Medulla oblongata (tissue), 1 donor: ENCODE measurements around the gene MAN1B1.

Experiments used
- DNase-seq: peaks from one replicate; pipeline ENCODE4 v3.0.0-alpha.2; 2015; ENCODE audit errors: extremely low spot score

The MAN1B1 gene

DNA sequence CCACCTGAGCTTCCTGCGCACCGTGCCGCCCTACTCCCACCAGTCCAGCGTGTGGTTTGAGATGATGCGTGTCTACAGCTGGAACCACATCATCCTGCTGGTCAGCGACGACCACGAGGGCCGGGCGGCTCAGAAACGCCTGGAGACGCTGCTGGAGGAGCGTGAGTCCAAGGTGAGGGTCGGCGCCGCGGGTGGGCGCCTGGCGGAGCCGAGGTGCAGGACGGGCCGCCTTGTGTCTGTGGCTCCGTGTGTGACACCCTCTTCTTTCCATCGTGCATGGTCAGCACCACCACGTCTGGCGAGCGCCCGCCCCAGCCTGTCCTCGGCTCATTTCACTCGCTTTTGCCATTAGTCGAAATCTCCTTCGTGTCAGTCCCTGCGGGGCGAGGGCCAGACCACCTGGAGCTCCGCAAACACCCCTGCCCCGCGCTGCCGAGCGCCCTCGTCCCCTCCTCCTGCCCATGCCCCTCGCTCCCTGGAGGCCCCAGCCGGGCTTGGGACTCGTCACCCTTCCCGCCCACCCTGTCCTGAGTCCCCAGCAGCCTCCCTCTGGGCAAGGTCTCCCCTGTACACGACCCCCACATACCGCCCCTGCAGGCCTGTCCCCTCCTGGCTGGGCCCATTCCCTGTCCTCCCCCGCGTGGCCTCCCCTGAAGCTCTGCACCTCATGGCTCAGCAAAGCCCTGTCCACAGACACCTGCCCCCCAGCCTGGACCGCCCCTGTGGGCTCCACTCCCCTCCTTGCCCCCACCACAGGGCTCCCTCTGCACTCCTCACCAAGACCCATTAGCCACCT, 59.1 kb downstream of the MAN1B1 start:
- no peak for DNase-seq

DNA sequence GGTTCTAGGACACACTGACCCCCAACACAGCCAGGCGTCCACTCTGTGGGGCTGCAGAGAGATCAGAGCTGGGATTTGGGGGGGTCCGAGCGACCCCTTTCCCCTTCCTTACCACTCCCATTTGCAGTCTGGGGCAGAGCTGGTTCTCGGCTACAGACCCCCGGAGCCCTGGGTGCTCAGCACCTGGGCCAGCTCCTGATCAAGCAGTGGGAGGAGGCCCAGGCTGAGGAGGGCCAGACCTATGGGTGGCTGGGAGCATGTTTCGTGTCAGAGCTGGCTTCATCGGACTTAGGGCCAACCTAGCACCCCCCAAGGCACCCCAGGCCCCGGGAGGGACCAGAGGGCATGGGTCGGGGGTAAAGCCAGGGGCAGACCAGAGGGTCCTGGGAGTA, 59.7 kb downstream of the MAN1B1 start:
- DNase-seq: no peak

DNA sequence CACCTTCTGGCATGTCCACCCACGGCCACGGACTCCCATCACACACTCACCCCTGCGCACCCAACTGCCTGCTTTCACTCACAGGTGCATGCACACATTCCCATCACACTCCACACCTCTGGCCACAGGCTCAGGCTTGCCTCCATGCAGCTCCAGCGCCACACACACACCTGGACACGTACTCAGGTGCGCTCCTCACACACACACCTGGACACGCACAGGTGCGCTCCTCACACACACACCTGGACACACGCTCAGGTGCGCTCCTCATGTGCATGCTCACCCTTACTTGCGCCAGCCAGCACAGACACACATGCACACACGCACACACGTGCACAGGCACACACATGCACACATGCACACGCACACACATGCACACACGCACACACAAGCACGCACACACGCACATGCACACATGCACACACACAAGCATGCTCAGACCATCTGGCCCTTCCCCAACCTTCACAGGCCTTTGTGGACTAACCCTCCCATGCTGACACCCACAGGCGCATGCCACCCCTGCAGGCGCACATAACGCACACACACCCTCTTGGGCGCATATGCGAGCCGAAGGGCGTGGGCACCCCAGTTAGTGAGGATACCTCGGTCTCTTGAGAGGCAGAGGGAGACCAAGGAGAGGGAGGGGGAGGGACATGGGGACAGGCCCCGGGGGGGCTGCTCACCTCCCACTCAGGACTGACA, 60.5 kb downstream of the MAN1B1 start:
- no peak for DNase-seq

DNA sequence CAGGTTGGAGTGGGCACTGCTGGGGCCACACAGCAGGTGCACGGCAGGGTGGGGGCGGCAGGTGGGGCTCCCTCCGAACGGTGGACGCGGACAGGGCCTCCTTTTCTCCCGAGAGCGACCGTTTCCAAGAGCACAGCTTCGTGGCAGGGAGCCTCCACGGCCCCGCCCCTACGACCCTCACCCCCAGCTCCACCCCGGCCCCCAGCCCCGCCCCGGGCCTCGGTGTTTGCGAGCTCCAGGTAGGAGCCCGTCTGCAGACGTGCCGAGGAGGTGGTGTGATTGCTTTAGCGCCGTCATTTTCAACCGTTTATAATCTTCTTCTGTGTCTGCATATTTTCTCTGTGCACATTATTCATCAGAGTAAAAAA, 61.0 kb downstream of the MAN1B1 start:
- no peak for DNase-seq

DNA sequence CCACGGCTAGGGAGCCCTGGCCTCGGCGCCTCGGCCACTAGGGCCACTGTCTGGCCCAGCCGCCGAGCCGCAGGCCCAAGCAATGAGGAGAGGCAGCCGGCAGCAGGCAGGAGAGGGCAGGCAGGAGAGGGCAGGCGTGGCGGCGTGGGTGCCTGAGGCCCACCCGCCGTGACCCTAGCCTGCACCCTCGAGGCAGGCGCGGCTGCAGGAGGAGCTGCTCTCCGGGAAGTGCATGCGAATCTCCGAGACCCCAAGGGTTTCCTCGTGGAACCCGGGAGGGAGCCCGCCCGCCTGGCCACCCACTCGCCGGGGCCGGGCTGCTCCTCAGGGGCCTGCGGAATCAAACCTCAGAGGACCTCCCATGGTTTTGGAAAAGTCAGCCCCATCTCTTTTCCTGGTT, 61.5 kb downstream of the MAN1B1 start:
- no peak for DNase-seq

DNA sequence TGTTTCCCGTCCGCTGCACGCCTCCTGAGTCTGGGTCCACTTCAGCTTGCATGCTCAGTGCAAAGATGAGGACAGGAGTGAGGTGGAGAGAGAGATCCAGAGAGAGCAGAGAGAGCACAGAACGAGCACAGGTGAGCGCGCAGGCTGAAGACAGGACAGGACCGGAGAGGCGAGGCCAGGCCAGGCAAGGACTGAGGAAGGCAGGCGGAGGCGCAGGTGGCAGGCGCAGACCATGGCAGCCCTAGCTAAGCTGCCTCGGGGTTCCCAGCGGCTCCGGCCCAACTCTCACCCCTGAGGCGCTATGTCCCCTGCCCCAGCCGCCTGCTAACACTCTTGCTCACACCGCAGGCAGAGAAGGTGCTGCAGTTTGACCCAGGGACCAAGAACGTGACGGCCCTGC, 61.9 kb downstream of the MAN1B1 start:
- no peak for DNase-seq

DNA sequence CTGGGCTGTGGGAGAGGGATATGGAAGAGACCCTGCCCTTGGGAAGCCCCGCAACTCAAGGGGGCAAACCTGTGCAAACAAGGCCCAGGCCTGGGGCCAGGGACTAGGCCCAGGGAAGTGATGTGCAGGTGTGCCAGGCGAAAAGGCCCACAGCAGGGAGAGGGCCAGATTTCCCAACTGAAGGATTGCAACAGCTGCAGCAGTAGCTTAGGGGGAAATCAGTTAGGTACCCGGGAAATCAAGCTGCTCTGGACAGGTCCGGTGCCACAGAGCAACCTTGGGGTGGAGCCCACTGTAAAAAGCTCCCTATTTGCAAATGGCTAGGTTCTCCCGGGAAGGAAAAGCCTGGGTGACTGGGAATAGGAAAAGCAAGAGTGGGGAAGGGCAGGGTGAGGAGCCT, 62.6 kb downstream of the MAN1B1 start:
- DNase-seq: no peak

DNA sequence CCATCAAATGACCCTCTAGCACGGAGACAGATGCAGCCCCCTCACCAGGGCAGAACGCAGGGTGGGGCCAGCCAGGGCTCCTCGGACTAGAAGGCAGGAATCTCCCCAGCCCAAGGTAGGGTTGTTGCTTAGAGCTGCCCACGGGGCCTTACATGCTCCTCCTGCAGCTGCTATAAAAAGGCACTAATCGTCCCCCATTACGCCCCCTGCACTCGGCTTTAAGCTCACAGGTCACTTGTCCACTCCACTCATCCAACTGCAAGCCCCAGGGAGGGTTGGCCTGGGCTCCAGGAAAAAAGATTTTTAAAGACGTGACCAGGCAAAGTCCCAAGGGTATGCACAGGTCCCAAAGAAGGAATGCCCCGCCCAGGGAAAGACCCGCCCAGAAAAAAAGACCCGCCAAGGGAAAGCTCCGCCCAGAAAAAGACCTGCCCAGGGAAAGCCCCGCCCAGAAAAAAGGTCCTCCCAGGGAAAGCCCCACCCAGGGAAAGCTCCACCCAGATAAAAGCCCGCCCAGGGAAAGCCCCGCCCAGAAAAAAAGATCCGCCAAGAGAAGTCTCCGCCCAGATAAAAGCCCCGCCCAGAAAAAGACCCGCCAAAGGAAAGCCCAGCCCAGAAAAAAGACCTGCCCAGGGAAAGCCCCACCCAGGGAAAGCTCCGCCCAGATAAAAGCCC, 63.3 kb downstream of the MAN1B1 start:
- DNase-seq: no peak

DNA sequence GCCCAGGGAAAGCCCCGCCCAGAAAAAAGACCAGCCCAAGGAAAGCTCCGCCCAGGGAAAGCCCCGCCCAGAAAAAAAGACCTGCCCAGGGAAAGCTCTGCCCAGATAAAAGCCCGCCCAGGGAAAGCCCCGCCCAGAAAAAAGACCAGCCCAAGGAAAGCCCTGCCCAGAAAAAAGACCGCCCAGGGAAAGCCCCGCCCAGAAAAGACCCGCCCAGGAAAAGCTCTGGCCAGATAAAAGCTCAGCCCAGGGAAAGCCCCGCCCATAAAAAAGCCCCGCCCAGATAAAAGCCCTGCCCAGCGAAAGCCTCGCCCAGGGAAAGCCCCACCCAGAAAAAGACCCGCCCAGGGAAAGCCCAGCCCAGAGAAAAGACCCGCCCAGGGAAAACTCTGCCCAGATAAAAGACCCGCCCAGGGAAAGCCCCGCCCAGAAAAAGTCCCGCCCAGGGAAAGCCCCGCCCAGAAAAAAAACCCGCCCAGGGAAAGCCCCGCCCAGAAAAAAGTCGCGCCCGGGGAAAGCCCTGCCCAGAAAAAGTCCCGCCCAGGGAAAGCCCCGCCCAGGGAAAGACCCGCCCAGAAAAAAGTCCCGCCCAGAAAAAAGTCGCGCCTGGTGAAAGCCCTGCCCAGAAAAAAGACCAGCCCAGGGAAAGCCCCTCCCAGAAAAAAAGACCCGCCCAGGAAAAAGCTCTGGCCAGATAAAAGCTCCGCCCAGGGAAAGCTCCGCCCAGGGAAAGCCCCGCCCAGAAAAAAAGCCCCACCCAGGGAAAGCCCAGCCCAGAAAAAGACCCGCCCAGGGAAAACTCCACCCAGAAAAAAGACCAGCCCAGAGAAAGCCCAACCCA, 64.1 kb downstream of the MAN1B1 start:
- DNase-seq: no peak

DNA sequence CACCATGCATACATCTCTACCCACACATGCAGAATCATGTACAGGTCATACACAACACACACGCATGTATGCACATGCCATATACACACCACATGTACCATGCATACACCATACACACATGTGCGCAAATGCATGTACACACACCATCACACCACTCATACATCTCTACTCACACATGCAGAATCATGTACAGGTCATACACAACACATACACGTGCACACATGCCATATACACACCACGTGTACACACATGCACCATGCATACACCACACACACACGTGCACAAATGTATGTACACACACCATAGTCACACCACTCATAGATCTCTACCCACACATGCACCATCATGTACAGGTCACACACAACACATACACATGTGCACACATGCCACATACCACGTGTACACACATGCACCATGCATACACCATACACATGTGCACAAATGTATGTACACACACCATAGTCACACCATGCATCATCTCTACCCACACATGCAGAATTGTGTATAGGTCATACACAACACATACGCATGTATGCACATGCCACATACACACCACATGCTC, 66.1 kb downstream of the MAN1B1 start:
- no peak for DNase-seq

DNA sequence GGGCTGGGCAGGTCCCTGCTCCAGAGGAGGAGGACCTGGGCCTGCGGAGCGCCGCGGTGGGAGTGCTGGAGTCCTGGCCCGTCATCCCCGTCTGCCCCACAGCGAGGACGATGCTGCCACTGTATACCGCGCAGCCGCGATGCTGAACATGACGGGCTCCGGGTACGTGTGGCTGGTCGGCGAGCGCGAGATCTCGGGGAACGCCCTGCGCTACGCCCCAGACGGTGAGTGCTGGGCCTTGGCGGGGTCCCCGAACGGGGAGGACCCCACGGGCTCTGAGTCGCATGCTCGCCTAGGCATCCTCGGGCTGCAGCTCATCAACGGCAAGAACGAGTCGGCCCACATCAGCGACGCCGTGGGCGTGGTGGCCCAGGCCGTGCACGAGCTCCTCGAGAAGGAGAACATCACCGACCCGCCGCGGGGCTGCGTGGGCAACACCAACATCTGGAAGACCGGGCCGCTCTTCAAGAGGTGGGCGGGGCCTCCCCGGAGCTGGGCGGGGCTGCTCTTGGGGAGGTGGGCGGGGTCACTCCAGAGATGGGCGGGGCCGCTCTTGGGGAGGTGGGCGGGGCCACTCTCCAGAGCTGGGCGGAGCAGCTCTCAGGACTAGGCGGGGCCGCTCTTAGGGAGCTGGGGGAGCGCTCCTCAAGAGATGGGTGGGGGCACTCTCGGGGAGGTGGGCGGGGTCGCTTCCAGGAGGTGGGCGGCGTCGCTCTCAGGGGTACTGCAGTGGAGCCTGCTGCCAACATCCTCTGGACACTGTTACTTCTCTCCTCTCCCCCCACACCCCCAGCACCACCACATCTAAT, 70.0 kb downstream of the MAN1B1 start:
- no peak for DNase-seq

DNA sequence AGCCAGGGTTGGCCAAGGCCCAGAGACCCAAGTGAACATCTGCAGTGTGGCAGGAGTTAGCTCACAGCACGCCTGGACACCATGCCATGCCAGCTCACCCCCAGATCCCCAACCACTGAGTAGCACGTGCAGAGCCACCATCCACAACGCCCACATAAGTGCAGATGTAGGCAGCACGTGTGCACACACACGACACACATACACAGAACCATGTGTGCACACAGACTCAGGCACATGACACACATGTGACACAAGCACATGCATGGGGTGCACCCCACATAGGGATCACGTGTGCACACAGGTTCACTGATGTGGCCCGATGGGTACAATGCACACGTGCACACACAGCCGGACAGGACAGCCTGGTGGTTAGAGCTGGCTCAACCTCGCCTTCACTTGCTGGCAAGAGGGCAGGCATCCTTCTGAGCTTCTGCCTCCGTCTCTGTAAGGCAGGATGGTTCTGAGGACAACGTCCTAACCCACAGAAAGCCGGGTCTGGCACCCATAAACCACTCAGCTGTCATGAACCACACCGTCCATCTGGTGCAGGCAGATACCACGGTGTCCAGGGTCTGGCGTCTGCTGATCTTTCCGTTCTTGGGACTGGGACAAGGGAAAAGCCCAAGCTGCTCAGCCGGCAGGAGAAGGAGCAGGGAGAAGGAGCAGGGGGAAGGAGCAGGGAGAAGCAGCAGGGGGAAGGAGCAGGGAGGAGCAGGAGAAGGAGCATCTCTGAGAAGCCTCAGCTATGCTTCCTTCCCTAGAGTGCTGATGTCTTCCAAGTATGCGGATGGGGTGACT, 71.0 kb downstream of the MAN1B1 start:
- DNase-seq: no peak

DNA sequence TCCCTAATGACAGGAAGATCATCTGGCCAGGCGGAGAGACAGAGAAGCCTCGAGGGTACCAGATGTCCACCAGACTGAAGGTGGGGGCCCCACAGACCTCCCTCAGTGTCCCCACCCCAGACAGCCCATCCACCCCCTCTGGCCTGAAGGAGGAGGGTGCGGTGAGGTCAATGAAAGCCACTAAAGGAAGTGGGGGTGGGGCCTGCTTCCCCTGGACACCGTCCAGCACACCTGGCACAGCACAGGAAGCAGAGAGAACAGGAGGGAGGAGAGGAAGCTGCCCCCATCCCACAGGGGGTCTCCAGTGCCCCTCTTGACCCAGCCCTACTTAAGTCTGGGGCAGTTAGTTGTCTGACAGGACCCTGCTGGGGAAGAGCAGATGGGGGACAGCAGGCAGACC, 71.8 kb downstream of the MAN1B1 start:
- DNase-seq: no peak
